Muscle of arm (tissue), 12 donors: ENCODE data around the gene CREG1. TPM values are rescaled to one million over a fixed set of nuclear protein-coding genes. Genes with fewer than 3 reads are reported as not detected.
A peak's percentile ranks its signal among the peaks of the same experiment; 100 is the strongest.

Experiments used
- DNase-seq: peaks from one replicate; pipeline ENCODE4 v3.0.0-alpha.2; 2013
- polyA plus RNA-seq, 12 donors: library from polyadenylated mRNA; unstranded; fragments of 120-200 nt; gene quantifications; one replicate each; pipeline ENCODE4 v1.2.1, GENCODE V29; 2013; ENCODE audit not compliant: insufficient read length in 12 of 12

CREG1 gene
- polyA plus RNA-seq, 12 donors, result 23.7 to 46.7 (median 36.3) TPM; not detected in 1

- DNase-seq, result no peak
These were observed 14.9 kb downstream of the CREG1 start for GRCh38 chr1:167538657-167539056.

GRCh38 chr1:167533851-167534300 lies 19.7 kb downstream of the CREG1 start:
- DNase-seq, result peak; percentile 69

- peak; percentile 20 for DNase-seq
These were observed 20.4 kb downstream of the CREG1 start for GRCh38 chr1:167532964-167533824.

GRCh38 chr1:167532375-167532774 lies 21.2 kb downstream of the CREG1 start:
- no peak for DNase-seq

GRCh38 chr1:167529829-167530474 lies 23.6 kb downstream of the CREG1 start:
- peak; percentile 49 for DNase-seq

- DNase-seq, result no peak
These were observed 25.4 kb downstream of the CREG1 start for GRCh38 chr1:167528057-167528728.

- DNase-seq, result no peak
These were observed 26.7 kb downstream of the CREG1 start for GRCh38 chr1:167526667-167527383.

- DNase-seq, result no peak
These were observed 28.9 kb downstream of the CREG1 start for GRCh38 chr1:167524651-167525050.

GRCh38 chr1:167522246-167522645 lies 31.3 kb downstream of the CREG1 start:
- DNase-seq, result no peak

GRCh38 chr1:167520711-167521206 lies 32.8 kb downstream of the CREG1 start:
- DNase-seq, result no peak

GRCh38 chr1:167518331-167518700 lies 35.2 kb downstream of the CREG1 start, which contains the start of gene CD247:
CD247 (minus strand) TSS chr1:167518529; CDS start chr1:167518465, 64 bp downstream.
- no peak for DNase-seq

GRCh38 chr1:167517535-167518330 lies 35.8 kb downstream of the CREG1 start:
- no peak for DNase-seq

- no peak for DNase-seq
These were observed 36.9 kb downstream of the CREG1 start for GRCh38 chr1:167516404-167517388.

- no peak for DNase-seq
These were observed 37.7 kb downstream of the CREG1 start for GRCh38 chr1:167515893-167516321.

- DNase-seq, result no peak
These were observed 38.1 kb downstream of the CREG1 start for GRCh38 chr1:167515461-167515860.

- no peak for DNase-seq
These were observed 39.3 kb downstream of the CREG1 start for GRCh38 chr1:167514288-167514687.

GRCh38 chr1:167512046-167512654 lies 41.4 kb downstream of the CREG1 start:
- DNase-seq, result no peak

- DNase-seq, result no peak
These were observed 42.1 kb downstream of the CREG1 start for GRCh38 chr1:167511374-167511986.
